A673 (cell line): ENCODE measurements around the gene ELOB.

Experiments
- CTCF ChIP-seq: fragments of 300-800, 200-600 bp; sonication (generic); conservative IDR thresholded peaks from 2 replicates; pipeline ENCODE4 v1.5.1; 2017; ENCODE audit warnings: low read depth, mild to moderate bottlenecking, antibody characterized with exemption, low read length, moderate library complexity, mixed read lengths
- EZH2 ChIP-seq: fragments of 200-600 bp; sonication (generic); IDR thresholded peaks from 2 replicates; pipeline ENCODE4 v1.6.1; 2017; ENCODE audit warnings: borderline replicate concordance, low read depth, mild to moderate bottlenecking, mixed read lengths, antibody characterized with exemption, low read length; ENCODE audit not compliant: poor library complexity, severe bottlenecking

- no peak for TF ChIP-seq CTCF
- no peak for TF ChIP-seq EZH2
These were observed 35.9 kb downstream of the ELOB start for GRCh38 chr16:2741168-2741567.
